Colonic mucosa (tissue), 4 donors: ENCODE results near the gene SIX1. TPM values are rescaled to one million over a fixed set of nuclear protein-coding genes. Genes with fewer than 3 reads are reported as not detected.

Source experiments
- DNase-seq: peaks from one replicate; pipeline ENCODE4 v3.0.0-alpha.2; 2020
- H3K27ac ChIP-seq: fragments of 200-600 bp; one replicate; pipeline ENCODE4 v1.8.0; 2021
- H3K27me3 ChIP-seq: fragments of 200-600 bp; one replicate; pipeline ENCODE4 v1.8.0; 2021
- H3K36me3 ChIP-seq: fragments of 200-600 bp; one replicate; pipeline ENCODE4 v1.8.0; 2021
- H3K4me1 ChIP-seq: fragments of 200-600 bp; one replicate; pipeline ENCODE4 v1.8.0; 2021; ENCODE audit warnings: mild to moderate bottlenecking
- H3K4me3 ChIP-seq: fragments of 200-600 bp; one replicate; pipeline ENCODE4 v1.8.0; 2021
- H3K9ac ChIP-seq, 2 donors: one replicate each; pipeline ENCODE4 v1.7.0; 2013; ENCODE audit warnings: control low read depth in 2 of 2, low read depth in 2 of 2, low read length in 2 of 2
- H3K9me3 ChIP-seq: fragments of 200-600 bp; one replicate; pipeline ENCODE4 v1.8.0; 2021
- intact Hi-C: fragments of 100-400 bp; cut with DNase I; formaldehyde crosslinking; loops from one replicate; pipeline ENCODE4 v1.14.1; 2022
- total RNA-seq, 2 donors: library from RNA; stranded (reverse); fragmentation: NEBNext Ultra II Directional in 1 of 2; extraction: Animal tissue kit (Norgen Biotek cat#: 25700) in 1 of 2; gene quantifications; one replicate each; pipeline ENCODE4 v1.2.1, GENCODE V29; 2021
- TF ChIP-seq, protein P1 (sequence below): fragments of 200-600 bp; IDR thresholded peaks from one replicate; pipeline ENCODE4 v1.8.0; 2022; ENCODE audit warnings: antibody characterized with exemption, mild to moderate bottlenecking
- donor health status: healthy.
- donor health status: DM: no; HTN: no; CAD: no.
- donor health status: DM: no; HTN: no; CAD: no.

Gene SIX1
- total RNA-seq, 2 donors from 2014 or later = not detected

DNA sequence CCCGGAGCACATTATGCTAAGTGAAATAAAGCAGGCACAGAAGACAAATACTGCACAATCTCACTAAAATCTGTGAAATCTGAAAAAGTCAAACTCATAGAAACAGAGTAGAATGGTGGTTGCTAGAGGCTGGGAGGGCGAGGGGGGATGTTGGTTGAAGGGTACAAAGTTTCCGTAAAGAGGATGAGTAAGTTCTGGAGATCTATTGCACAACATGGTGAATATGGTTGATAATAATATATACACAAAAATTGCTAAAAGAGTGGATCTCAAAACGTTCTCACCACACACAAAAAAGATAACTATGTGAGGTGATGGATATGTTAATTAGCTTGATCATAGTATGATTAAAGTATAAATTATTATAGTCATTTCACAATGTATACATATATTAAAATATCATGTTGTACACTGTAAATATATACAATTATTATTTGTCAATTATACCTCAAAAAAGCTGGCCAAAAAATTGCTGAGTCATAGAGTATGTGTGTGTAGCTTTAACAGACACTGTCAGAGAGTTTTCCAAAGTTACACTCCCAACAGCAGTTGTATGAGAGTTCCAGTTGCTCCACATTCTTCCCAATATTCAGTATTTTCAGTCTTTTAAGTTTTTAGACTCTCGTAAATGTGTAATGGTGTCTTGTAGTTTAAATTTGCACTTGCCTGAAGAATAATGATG lies 19.3 kb upstream of the SIX1 start:
- Histone ChIP-seq H3K27me3 (no peaks in the 10 kb centered on the region), H3K9ac (no peak overlapping the region), H3K36me3 (no peaks in the 10 kb centered on the region), H3K4me3 (no peak overlapping the region), H3K4me1 (no peaks in the 10 kb centered on the region), H3K27ac (no peak overlapping the region), H3K9me3 (no peaks in the 10 kb centered on the region)
- no peak for DNase-seq
- TF ChIP-seq, protein P1, sequence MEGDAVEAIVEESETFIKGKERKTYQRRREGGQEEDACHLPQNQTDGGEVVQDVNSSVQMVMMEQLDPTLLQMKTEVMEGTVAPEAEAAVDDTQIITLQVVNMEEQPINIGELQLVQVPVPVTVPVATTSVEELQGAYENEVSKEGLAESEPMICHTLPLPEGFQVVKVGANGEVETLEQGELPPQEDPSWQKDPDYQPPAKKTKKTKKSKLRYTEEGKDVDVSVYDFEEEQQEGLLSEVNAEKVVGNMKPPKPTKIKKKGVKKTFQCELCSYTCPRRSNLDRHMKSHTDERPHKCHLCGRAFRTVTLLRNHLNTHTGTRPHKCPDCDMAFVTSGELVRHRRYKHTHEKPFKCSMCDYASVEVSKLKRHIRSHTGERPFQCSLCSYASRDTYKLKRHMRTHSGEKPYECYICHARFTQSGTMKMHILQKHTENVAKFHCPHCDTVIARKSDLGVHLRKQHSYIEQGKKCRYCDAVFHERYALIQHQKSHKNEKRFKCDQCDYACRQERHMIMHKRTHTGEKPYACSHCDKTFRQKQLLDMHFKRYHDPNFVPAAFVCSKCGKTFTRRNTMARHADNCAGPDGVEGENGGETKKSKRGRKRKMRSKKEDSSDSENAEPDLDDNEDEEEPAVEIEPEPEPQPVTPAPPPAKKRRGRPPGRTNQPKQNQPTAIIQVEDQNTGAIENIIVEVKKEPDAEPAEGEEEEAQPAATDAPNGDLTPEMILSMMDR = no peak
- intact Hi-C loops = no loop called here

DNA sequence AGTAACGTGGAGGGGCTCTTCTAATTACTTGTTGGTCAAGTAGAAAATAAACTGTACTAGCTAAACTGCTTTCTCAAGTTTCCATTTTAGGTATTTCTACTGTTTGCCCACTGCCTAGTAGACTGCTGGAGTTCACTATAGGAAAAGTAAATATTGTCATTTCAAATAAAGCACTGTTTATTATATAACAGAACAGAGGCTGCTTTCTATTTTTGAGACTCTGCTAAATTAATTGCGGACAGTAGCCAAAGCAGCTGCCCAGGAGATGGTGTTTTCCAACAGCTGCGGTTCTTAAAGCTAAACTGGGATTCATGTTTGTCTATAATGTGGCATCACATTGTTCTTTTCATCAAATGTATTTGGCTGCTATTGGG lies 15.9 kb upstream of the SIX1 start:
- Histone ChIP-seq H3K36me3 (no peaks in the 10 kb centered on the region), H3K9ac (no peak overlapping the region), H3K27me3 (peaks cover 3% of the 10 kb centered on the region), H3K4me3 (no peak overlapping the region), H3K4me1 (no peaks in the 10 kb centered on the region), H3K27ac (no peak overlapping the region), H3K9me3 (no peaks in the 10 kb centered on the region)
- TF ChIP-seq, protein P1 = no peak
- intact Hi-C loops = no loop called here
- no peak for DNase-seq

DNA sequence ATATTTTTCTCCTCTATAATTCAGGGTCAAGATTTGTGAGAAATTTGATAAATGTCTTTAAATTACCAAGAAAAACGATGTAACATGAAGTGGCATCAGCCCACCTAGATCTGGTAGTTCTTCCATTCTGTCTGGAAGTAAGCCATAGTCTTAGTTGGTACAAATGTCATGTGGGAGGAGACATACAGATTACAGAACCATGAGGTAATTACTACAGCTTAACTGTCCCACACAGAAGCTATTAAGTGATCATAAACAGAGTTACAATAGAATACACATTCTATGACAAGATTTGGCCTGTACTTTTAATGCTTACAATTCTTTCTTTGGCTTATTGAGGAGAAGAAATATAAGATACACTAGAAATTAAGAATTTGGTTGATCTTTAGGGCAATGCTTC lies 13.7 kb upstream of the SIX1 start:
- H3K27ac ChIP-seq = no peak overlapping the region
- no peak overlapping the region for H3K4me3 ChIP-seq
- H3K36me3 ChIP-seq = no peaks in the 10 kb centered on the region
- TF ChIP-seq, protein P1 = no peak
- H3K27me3 ChIP-seq = peaks cover 23% of the 10 kb centered on the region
- peaks cover under 1% of the 10 kb centered on the region for H3K4me1 ChIP-seq
- H3K9ac ChIP-seq = no peak overlapping the region
- no peak for DNase-seq
- intact Hi-C loops = no loop called here
- H3K9me3 ChIP-seq = no peaks in the 10 kb centered on the region

DNA sequence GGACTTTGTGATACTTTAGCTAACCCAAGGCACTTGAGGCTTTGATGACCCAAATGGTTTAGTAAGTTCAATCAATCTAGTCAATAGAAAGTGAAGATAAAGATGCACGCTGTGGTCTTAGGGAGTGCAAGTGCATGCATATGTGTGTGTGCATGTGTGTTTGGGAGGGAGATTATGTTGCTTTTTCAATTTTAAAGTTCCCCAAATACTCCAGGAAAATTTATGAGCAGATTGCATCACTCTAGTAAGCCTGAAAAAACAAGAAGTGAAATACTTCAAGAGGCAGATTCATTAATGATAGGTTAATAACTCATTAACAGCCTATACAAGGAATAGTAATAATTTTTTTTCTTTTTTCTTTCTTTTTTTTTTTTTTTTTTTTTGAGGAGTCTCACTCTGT lies 12.4 kb upstream of the SIX1 start:
- DNase-seq = no peak
- Histone ChIP-seq H3K36me3 (no peaks in the 10 kb centered on the region), H3K4me1 (peaks cover 5% of the 10 kb centered on the region), H3K4me3 (no peak overlapping the region), H3K9ac (no peak overlapping the region), H3K9me3 (no peaks in the 10 kb centered on the region), H3K27me3 (peaks cover 34% of the 10 kb centered on the region), H3K27ac (no peak overlapping the region)
- TF ChIP-seq, protein P1 = no peak
- intact Hi-C loops = no loop called here

DNA sequence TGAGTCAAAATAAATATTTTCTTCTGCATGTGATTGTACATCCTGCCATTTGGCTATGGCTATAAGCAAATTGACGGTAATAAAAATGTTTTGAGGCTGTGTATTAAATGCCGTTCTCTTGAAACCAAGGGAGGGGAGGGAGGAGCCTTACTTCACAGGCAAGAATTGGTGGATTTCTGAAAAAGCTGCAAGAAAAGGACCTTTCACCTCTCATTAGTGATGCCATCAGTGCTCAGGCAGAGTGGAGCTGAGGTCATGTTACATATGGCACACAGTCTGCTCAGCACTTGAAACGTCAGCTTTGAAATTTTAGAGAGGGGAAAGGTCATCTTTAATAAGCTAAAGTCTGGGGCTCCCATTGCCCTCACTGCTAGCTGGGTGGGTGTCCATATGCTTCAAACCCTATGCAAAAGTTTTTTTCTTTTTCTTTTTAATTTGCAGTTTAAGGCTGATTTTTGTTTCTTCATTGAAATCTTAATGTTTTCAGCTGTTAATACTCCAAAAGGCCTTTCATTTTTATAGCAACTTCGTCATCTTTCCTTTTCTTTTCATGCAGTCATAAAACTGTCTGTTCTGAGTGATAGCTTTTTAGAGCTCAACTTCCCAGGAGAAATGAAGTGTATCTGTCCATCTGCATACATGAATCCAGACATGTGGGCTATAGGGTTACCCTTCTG lies 9.8 kb upstream of the SIX1 start:
- DNase-seq = no peak
- TF ChIP-seq, protein P1 = no peak
- intact Hi-C loops = loop anchor here (10.0 kb wide), 1 partner anchor 366 kb away; no protein-coding TSS in a partner anchor
- Histone ChIP-seq H3K36me3 (no peaks in the 10 kb centered on the region), H3K9ac (no peak overlapping the region), H3K4me3 (no peak overlapping the region), H3K4me1 (peaks cover 5% of the 10 kb centered on the region), H3K27me3 (peaks cover 58% of the 10 kb centered on the region), H3K27ac (no peak overlapping the region), H3K9me3 (no peaks in the 10 kb centered on the region)
